Ammon's horn (tissue), 1 donor: Measurements from ENCODE around the gene FAT1.

Experiments
- DNase-seq: peaks from one replicate; pipeline ENCODE4 v3.0.0-alpha.2; 2016; ENCODE audit warnings: low spot score

The FAT1 gene

DNA sequence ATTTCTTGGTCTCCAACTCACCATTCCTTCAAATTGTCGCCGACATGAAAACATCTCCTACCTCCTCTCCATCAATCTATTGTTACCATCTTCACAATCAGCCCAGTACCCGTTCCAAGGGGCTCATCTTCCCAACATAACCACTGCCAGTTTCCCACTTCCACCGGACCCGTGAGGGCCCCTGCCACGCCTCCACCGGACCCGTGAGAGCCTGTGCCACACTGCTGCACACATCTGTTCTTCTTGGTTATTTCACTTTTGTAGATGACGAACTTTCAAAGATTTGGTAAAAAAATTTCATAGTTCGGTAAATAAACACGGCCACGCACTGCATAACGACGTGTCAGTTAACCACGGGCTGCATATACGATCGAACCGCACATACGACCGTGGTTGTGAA is 65.0 kb downstream of the FAT1 start:
- no peak for DNase-seq

DNA sequence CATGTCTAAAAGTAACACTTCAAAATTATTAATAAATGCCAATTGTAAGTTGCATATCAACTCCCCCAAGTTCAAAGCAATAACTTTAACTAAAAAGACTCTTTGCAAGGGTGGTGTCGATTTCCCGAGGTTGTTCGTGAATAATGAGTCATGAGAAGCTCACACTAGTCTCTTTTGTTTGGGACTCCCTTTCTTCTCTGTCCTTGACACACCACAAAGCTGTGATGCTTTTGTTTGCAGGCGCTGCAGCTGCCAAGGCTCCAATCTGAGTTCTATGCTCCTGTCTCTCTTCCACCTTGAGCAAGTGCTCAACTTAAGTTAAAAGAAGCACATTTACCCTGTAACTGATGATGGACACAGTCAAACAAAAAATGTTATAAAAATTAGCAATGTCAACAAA is 65.9 kb downstream of the FAT1 start:
- DNase-seq = no peak

DNA sequence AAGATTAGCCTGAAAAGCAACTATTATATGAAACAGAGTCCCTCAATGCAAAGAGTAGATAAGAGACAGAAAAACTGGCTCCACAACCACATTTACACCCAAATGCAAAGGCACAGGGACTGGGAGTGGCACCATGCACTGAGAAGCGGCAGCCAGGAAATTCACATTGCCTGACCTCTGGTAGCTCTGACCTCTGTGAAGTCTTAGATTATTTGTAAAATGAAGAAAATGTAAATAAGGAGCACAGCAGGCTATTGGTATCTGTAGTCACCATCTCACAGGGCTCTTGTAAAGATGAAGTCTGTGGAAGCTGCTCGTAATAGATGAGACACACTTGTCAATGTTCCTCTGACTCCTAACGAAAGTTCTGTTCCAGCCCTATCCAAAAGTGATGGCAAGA is 69.7 kb downstream of the FAT1 start:
- no peak for DNase-seq

DNA sequence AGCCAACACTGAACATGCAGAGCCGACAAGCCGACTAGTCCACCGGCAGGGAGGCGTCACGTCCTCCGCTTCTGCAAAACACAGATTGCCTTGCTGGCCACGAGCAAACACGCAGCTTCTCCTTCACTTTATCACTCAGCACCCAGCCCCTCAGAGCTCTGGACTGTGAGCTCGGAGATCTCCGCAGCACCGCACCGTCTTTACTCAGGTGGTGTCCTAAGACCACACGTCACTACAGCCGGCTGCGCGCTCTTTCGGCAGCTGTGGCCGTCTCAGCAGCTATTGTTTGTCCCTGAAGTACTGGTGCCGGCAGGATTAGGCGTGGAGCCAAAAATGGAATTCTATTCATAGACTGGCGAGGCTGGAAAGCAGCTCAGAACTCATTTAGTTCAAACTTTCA is 72.0 kb downstream of the FAT1 start:
- peak; percentile 72 for DNase-seq

DNA sequence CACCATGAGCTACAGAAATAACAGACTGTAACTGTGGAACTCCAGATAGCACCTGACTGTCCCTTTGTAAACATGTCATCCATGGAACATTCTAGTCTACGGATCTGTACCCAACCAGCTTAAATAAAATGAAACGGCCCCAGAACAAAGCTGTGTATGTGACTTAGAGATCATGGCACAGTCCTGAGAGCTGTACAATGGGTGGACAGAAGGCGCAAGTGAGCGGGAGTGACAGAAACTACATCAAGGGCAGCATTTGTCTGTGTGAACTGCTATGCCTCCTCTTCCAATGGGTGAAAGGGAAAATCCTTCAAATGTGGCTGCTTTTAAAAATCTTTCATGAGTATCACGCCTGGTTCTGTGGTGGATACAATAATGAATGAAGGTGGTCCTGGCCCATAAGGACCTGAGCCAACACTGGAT is 72.5 kb downstream of the FAT1 start:
- peak; percentile 16 for DNase-seq

DNA sequence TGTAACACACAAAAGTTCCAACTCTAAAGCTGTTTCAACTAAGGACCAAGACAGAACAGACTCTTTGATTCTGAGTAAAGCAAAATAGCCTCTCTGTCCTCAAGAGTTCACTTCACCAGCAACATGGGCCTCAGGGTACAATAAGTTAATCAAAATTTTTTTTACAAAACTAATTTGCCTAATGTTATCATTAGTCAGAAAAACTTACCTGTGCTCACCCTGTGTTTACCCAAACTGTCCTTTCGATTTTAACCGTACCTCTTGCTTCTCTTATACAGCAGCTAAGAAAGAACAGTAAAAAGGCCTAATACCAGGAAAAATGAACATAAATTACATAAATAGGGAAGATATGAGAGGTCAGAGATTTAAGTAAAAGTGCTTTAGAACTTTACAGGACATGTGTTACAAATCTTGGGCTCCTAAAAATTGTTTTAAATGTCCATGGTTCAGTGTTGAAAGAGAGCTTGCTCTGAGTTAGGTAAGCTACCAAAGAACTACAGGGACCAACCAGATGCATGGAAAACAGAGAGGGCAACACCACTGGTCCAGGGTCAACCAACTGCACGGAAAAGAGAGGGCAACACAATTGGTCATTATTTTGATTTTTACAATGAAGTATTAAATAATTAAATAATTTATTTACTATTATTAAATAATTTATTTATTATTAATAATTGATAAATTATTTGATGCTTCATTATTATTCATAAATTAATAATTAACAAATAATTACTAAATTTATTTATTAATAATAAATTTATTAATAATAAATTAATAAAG is 73.1 kb downstream of the FAT1 start:
- no peak for DNase-seq

DNA sequence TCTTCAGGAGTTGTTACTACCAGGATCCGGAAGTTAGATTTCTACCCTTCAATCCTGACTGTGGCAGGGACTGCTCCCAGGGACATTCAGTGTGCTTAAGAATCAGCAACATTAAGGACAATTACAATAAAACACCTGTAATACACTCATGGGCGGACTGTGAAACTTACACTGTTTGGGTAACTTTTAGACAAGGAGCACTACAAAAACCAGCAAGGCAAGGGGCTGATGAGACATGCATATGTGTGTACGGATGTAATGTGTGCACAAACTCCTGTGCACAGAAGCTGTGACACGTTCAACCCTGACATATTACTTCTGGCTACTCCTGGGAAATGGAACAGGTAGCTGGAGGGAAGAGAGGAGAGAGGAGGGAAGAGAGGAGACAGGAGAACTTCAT is 75.8 kb downstream of the FAT1 start:
- DNase-seq = no peak

DNA sequence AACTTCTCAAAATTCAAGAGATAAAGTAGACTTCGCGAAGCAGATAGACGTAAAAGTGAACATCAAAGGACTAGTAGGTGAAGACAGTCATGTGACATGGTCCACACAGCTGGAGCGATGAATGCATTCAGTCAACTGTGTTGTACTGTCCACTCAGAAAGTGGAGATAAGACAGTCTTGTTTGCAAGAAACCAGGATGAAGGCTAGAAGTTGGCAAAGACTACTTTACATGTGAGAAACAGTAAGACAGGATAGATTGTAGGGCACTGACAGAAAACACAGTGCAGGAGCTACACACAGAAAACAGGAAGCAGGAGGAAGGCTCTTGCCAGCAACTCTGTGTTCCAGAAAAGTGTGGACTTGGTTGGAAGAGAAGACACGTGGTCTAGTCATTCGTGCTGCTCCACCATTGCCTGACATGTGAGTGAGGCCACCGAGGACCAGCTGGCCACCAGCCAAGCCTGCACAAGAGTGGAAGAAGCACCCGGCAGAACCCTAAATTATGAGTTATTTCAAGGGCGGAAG is 78.9 kb downstream of the FAT1 start:
- no peak for DNase-seq

DNA sequence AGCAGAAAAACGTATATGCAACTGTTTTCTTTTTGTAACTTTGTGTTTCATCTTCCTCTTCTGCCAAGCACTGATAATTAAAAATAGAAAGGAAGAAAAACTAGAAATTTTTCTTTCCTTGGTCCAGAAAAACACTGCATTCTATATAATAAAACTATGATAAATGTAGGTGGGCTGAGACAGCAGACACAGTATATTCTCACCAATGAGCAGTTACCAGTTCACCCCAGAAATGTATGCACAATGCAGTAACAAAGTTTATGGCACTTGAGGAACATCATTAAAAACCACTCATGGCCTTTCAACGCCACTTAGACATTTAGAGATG is 79.4 kb downstream of the FAT1 start:
- DNase-seq = no peak

DNA sequence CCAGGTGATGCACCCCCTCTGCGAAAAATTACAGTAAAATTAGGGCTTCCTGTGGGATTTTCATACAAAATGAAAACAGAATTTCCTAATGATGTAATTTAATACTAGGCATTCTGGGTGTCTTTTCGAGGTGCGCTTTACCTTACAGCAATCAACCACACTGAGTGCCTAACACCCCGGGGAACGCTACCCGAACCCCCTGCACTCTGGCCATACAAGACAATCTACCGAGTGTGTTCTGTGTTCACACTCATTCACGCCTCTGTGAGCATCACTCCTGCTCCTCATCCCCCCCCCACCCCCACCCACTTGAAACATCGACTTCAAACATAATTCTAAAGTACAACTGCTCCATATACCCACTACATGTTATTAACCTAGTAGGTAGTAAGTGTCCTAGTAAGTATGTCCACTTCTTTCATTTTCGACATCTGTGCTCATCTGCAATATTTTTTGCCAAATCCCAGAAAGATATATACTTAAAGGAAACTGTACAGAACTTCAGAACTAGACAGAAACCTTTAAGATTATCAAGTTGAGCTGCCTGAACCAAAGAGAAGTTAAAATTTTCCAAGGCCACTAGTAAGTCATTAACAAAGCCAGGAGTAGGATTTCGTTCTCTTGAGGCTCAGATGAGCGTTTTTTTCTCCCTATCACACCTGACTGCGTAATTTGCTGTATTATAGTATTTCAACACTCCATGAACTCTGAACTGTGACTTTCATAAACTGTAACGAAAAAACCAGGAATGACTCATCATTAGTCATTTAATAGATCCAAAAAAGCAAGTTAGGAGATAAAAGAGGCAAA is 80.0 kb downstream of the FAT1 start:
- DNase-seq = no peak

DNA sequence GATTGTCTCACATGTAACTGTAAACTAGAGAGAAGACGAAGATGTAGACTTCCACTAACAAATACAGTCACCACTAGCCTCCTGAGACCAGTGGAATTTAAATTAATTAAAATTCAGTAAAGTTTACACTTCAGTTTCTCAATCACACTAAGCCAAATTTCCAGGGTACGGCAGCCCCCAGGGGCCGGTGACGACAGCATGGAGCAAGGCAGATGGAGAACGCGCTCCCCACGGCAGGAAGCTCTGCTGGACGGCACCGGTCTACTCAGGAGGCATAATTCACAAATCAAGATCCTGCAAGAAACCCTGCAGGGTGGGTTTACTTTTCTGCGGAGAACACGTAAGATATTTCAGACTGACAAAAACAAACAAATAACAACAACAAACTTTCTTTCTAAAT is 80.7 kb downstream of the FAT1 start:
- no peak for DNase-seq

DNA sequence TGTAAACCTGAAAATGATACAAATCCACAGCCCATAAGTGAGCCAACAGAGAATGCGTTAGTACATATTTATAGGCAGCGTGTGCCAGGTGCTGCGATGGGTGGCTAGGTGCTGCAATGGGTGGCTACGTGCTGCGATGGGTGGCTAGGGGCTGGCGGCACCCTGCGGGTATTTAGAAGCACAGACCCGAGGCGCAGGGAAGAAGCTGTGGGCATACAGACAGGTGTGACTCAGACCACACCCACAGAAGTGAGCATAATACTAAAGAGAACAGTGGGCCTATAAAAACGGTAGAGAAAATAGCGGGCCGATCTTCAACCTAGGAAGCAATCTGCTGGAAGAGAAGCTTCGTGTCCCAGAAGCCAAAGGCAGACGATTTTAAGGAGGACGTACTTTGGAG is 81.1 kb downstream of the FAT1 start:
- no peak for DNase-seq

DNA sequence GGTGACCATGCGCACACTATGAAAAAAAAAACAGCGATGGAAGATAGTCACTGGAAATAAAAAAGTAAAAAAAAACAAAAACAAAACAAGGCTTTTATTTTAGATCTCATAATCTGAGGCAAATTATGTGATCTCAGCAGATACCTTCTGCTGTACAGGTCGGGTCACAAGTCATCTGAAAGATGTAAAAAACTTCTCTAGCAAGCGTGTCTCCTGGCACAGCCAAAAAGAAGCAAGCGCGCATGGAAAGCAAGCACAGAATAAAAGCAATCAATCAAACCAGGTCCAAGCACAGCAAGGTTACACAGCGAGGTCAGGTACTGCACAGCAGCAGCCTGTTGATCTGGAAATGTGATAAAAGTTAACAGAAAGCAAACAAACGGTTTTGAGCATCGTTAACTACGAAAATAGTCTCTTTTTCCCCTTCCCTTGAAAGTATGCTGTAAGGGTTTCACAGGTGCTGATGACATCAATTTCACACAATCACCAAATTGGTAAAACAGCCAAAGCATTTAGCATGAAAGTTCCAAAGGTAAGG is 89.0 kb downstream of the FAT1 start:
- no peak for DNase-seq

DNA sequence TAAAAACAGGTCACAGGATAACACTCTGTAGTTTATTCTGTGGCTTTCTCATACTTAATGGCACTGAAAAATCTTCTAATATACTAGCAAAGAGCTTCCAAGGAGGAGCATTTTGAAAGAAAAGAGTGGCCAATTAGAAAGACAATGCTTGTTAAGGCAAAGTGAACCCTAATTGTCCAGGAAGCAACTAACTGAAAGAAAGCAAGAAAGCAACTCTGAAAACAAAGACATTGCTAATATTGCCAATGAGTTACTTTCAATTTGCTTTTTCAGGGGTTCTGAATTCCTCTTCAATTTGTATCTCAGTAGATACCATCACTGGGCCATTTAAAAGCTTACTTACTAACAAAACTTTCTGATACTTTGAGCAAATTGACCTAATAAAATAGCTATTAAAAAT is 89.8 kb downstream of the FAT1 start:
- DNase-seq = no peak

DNA sequence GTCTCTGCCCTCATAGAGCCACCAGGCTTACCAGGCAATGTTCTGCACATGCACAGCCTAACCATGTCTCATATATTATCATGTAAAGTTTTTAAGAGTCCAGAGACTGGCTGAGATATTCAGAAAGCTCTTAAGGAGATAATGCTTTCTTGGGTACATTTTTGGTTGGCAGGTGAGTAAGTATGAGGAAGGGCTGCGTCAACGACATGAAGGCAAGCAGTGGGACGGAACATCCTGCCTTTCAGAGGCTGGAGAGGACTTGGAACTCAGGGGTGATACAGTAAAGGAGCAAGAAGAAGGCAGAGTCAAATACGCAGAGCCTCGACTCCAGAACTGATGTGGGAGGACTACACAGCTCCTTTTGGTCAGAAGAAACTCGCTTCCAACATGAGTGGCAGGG is 93.5 kb downstream of the FAT1 start:
- DNase-seq = no peak

DNA sequence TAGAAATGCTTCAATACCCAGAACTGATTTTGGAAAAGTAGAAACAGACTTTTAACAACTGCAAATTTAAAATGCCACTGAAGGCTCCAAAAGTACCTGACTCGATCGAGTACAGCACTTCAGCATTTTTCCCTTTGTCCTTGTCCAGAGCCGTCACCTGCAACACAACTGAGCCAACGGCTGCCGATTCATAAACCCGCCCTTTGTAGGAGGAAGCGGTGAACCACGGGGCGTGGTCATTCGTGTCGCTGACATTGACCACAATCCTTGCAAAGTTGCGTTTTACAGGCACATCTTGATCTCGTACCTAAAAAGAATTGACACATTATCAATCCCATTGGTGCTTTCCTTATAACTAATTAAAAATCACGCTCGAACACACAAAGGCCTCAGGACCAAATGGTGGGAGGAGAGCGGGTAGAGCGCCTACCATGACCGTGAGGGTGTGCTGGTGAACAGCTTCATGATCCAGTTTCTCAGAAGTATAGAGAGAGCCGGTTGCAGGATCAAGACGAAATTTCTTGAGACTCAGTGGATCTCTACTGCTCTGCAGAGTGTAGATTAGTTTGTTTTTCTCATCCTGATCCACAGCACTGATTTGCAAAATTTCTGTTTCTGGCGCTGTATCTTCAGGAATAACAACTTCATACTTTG is 95.5 kb downstream of the FAT1 start:
- no peak for DNase-seq

DNA sequence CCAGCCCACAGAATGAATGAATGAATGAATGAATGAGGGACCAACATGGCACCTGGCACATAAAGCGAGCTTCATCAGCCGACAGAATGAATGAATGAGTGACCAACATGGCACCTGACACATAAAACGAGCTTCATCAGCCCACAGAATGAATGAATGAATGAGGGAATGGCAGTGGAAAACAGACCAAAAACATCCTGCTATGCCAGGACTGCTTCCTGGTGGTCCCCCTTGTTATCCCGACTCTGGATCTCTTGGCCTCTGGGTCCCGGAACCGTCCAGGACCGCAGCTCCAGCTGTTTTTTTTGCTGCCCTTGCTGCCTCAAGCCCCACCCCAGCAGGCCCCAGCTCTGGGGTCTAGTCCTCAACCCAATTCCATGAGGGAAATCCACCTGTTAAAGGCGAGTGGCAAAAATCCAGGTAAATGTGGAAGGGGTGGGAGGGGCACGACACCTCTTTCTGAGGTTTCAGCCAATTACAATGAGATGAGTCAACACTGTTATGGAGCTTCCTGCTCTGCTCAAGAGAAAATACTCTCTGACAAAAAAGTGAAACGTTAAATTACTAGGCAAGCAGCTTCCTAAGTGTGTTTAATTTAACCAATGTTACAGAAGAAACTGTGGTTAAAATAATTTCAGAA is 96.3 kb downstream of the FAT1 start:
- no peak for DNase-seq

DNA sequence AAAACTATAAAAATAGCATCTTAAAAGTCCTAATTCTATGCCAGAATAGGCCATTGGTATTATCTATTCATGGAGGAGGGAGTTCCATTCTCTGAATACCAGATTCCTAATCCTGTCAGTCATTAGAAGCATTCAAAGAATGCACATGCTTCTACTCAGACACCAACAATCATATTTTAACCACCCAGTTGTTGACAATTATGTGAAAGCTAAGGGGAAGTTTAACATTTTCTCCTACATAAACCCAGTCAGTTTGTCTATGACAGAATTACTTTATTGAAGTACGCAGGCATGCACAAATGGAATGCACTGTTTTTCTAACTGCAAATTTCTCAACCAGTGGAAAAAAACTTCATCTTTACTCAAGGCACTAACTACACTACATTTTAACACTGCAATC is 98.7 kb downstream of the FAT1 start:
- DNase-seq = no peak

DNA sequence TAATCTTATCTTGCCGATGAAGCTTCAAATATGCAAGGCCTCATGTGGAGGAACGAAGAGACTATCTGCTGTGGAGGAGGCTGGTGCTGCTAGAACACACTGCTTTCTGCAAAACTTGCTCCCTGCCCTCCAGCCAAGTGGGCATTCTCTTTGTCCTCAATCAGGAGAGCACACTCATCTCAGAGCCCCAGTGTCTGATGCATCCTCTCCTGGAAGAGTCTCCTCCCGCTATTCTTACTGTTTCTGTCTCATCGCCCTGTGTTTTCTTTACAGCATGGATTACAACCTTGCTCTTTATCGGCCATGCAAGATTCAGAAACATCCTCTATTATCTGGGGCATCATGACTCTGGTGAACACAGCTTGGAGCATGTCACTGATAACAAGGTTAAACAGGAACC is 100.1 kb downstream of the FAT1 start:
- DNase-seq = no peak

DNA sequence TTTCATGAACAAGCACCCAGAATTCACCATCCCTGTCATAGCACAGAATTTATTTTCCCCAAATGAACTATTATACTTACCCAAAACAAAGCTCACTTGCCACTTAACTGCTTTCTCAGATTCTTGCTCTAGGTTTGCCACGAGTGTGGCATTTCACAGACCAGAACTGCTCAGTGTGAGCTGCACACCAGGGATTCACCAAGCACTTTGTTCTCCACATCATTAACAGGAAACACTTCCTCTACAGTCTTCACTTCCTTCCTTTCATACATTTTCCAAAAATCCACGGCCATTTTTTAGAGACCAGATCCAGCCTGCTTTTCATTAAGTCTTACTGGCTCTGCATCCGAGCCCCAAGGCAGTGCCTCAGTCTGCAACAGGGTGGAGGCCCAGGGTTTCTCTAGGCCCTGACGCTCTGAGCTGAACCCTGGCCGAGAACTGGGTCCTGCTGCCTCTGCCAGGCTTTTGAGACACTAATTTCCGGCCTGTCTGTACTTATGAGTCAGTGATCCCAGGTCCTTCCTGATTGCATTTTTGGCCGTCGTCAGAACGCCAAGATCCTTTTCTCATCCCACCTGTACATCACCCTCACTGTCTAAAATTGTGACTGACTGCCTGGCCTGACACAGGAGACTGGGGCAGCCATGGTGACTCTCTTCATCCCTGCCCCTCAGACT is 100.7 kb downstream of the FAT1 start:
- no peak for DNase-seq

DNA sequence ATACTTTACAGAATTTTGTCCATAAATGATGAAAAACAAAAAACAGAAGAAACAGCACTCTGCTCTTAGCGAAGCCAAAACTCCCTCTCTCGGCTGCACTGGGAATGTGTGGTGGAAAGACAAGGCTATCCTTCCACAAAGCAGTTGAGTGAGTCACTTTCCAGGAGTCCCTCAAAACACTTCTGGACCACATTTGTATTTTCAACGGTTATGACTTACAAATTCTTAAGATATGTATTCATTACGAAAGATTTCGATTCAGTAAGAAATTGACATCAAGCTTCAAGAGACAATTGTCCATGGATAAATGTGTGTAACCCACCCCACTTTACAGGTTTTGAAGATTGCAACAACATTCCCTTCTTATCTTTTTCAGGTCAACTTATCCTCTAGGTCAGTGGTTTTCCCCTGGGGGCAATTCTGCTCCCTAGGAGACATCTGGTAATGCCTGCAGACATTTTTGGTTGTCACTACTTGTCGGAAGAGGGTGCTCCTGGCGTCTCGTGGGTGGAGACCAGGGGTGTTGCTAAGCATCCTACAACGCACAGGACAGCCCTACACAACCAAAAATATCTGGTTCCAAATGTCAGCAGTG is 101.6 kb downstream of the FAT1 start:
- no peak for DNase-seq
